ENCODE measurements around the gene PIGU.
A peak's percentile ranks its signal among the peaks of the same experiment; 100 is the strongest.
"Not testable (repeated sequence)": the region's sequence is repeated elsewhere in the genome, so short reads cannot be mapped to it uniquely, and the experiment has no call there.

PIGU gene

GRCh38 chr20:34531608-34532265 lies 145.2 kb downstream of the PIGU start:
- DNase-seq: no peak

GRCh38 chr20:34530342-34530741 lies 146.6 kb downstream of the PIGU start:
- no peak for DNase-seq

GRCh38 chr20:34529742-34530141 lies 147.2 kb downstream of the PIGU start:
- no peak for DNase-seq

GRCh38 chr20:34528921-34529297 lies 148.0 kb downstream of the PIGU start:
- DNase-seq: no peak

- DNase-seq: no peak
Observed at GRCh38 chr20:34527016-34527415, 149.9 kb downstream of the PIGU start.

- no peak for DNase-seq
Observed at GRCh38 chr20:34526466-34526865, 150.4 kb downstream of the PIGU start.

- DNase-seq: peak in 1 of 2 donors; percentile 12
Observed at GRCh38 chr20:34525709-34526416, 151.0 kb downstream of the PIGU start.

- DNase-seq: no peak
Observed at GRCh38 chr20:34525342-34525708, 151.6 kb downstream of the PIGU start.

- no peak for DNase-seq
Observed at GRCh38 chr20:34524426-34524825, 152.5 kb downstream of the PIGU start.

- peak in 1 of 2 donors; percentile 14 for DNase-seq
Observed at GRCh38 chr20:34522969-34523871, 153.7 kb downstream of the PIGU start.

GRCh38 chr20:34519841-34520240 lies 157.1 kb downstream of the PIGU start:
- DNase-seq: not testable (repeated sequence)

- DNase-seq: not testable (repeated sequence)
Observed at GRCh38 chr20:34518863-34519262, 158.0 kb downstream of the PIGU start.

GRCh38 chr20:34517114-34517505 lies 159.8 kb downstream of the PIGU start:
- peak; percentile 70 to 71 for DNase-seq

GRCh38 chr20:34516247-34517113 lies 160.4 kb downstream of the PIGU start, which contains the start of gene DYNLRB1:
Gene DYNLRB1, plus strand, starts transcription at chr20:34516422. Its CDS starts 37 bp downstream, at chr20:34516459.
- peak; percentile 94 to 99 for DNase-seq

- DNase-seq: peak in 1 of 2 donors; percentile 7
Observed at GRCh38 chr20:34515484-34516246, 161.2 kb downstream of the PIGU start.

GRCh38 chr20:34514897-34515483 lies 161.9 kb downstream of the PIGU start:
- peak in 1 of 2 donors; percentile 25 for DNase-seq

GRCh38 chr20:34514034-34514433 lies 162.9 kb downstream of the PIGU start:
- not testable (repeated sequence) for DNase-seq

GRCh38 chr20:34512955-34513419 lies 163.9 kb downstream of the PIGU start:
- DNase-seq: no peak

GRCh38 chr20:34512266-34512954 lies 164.5 kb downstream of the PIGU start:
- DNase-seq: no peak

GRCh38 chr20:34511891-34512265 lies 165.0 kb downstream of the PIGU start:
- no peak for DNase-seq

Data from inflammatory macrophage treated with lipopolysaccharide for 1 hour (primary cell).